Liver (tissue), 5 donors: Measurements from ENCODE around the gene CYTH3. TPM values are rescaled to one million over a fixed set of nuclear protein-coding genes. Genes with fewer than 3 reads are reported as not detected.

Experiments
- polyA plus RNA-seq, 2 donors: library from polyadenylated mRNA; stranded (reverse) in 1 of 2; unstranded in 1 of 2; fragments of 200-250 nt in 1 of 2; fragments of >200 nt in 1 of 2; fragmentation: Nextera tagmentation in 1 of 2; extraction: Ambion mirVana in 1 of 2; gene quantifications; one replicate each; pipeline versions ENCODE4 v1.2.1 to v1.2.3, GENCODE V29; 2013 to 2015
- small RNA-seq: library from RNA; depleted of rRNA; stranded (forward); fragments of <200 nt; gene quantifications from one replicate; pipeline ENCODE3, GENCODE V24; 2014
- total RNA-seq, 2 donors: library from RNA; depleted of rRNA; stranded (reverse); fragments of >200 nt; gene quantifications; one replicate each; pipeline ENCODE4 v1.2.3, GENCODE V29; 2014
- donor health status: healthy.
- donor health status: healthy.
- donor health status: healthy.

Gene CYTH3
- total and polyA plus RNA-seq, 4 donors, result 1.1 to 6.3 (median 3.7) TPM

Small RNA genes within 50 kb of the gene (small RNA-seq; reads per million reads assigned to genes)
- not detected for gene RF00019

Other genes with a start within 250 kb of the CYTH3 start
- gene ANKRD61, start 241.2 kb downstream of the CYTH3 start, total RNA-seq, result not detected
- gene ANKRD61, start 241.2 kb downstream of the CYTH3 start, polyA plus RNA-seq, result under 1 TPM; 0.08 to 0.42 TPM
- 100 to 1,000 TPM; 119 to 356 TPM for gene EIF2AK1, start 213.4 kb downstream of the CYTH3 start, total RNA-seq
- 10 to 100 TPM; 33.7 to 46.9 TPM for gene EIF2AK1, start 213.4 kb downstream of the CYTH3 start, polyA plus RNA-seq
- 1 to 10 TPM; 2.7 to 4.0 TPM for gene USP42, start 167.7 kb downstream of the CYTH3 start, total RNA-seq
- gene USP42, start 167.7 kb downstream of the CYTH3 start, polyA plus RNA-seq, result 1 to 10 TPM; 1.6 to 2.2 TPM
- gene FAM220A, start 76.3 kb upstream of the CYTH3 start, total RNA-seq, result 1 to 10 TPM; 4.4 to 5.3 TPM
- 1 to 10 TPM; 2.8 to 7.8 TPM for gene FAM220A, start 76.3 kb upstream of the CYTH3 start, polyA plus RNA-seq
- gene RAC1, start 101.9 kb upstream of the CYTH3 start, total RNA-seq, result 10 to 100 TPM; 29.6 to 31.6 TPM
- gene RAC1, start 101.9 kb upstream of the CYTH3 start, polyA plus RNA-seq, result 100 to 1,000 TPM in 1 of 2 donors, 10 to 100 TPM in 1; 83.9 to 119 TPM
- 10 to 100 TPM; 10.3 to 10.7 TPM for gene DAGLB, start 175.3 kb upstream of the CYTH3 start, total RNA-seq
- gene DAGLB, start 175.3 kb upstream of the CYTH3 start, polyA plus RNA-seq, result 1 to 10 TPM; 4.9 to 6.6 TPM
- gene KDELR2, start 211.5 kb upstream of the CYTH3 start, total RNA-seq, result 100 to 1,000 TPM in 1 of 2 donors, 10 to 100 TPM in 1; 91.9 to 173 TPM
- 100 to 1,000 TPM; 140 to 154 TPM for gene KDELR2, start 211.5 kb upstream of the CYTH3 start, polyA plus RNA-seq